B cell (primary cell): Measurements from ENCODE around the gene E2F6. TPM values are rescaled to one million over a fixed set of nuclear protein-coding genes. Genes with fewer than 3 reads are reported as not detected.
A peak's percentile ranks its signal among the peaks of the same experiment; 100 is the strongest.

Source experiments
- ATAC-seq: fragments of 200-7000 bp; cut with Tn5 transposase; one replicate; pipeline ENCODE4 v1.10.0; 2021; ENCODE audit warnings: low read depth, mild to moderate bottlenecking, moderate number of reproducible peaks, moderate library complexity
- CTCF ChIA-PET: fragments of 350-600 bp; sonication (Branson Sonifier 250); formaldehyde crosslinking; loops from one replicate; lab custom pipeline; 2021; ENCODE audit warnings: antibody characterized with exemption, inconsistent platforms; lab: Charles Lee
- POLR2A ChIA-PET: fragments of 350-600 bp; sonication (Branson Sonifier 250); formaldehyde crosslinking; loops from one replicate; lab custom pipeline; 2021; ENCODE audit warnings: antibody characterized with exemption; lab: Charles Lee
- DNase-seq: peaks from one replicate; pipeline ENCODE4 v3.0.0; 2013
- H2AFZ ChIP-seq: 2 replicates; pipeline ENCODE4 v1.6.1; 2012; ENCODE audit warnings: mild to moderate bottlenecking, low read depth, low read length; ENCODE audit not compliant: insufficient read depth, poor library complexity, severe bottlenecking
- H3K27ac ChIP-seq, 2 donors: 1 replicate in 1 of 2; 2 replicates in 1 of 2; pipeline ENCODE4 v1.5.1; 2012 to 2013; ENCODE audit warnings: low read length in 2 of 2, mild to moderate bottlenecking in 2 of 2, moderate library complexity in 1 of 2
- H3K27me3 ChIP-seq, 4 experiments: fragments of 200-600 bp in 1 of 4; sonication (generic) in 1 of 4; replicated peaks in 1 of 4; 1 replicate in 2 of 4; 2 replicates in 2 of 4; pipeline versions ENCODE4 v1.6.1 to v1.7.0; 2013 to 2016; ENCODE audit warnings: low read length in 3 of 4, mild to moderate bottlenecking in 2 of 4, mixed read lengths in 1 of 4, moderate library complexity in 1 of 4; ENCODE audit not compliant: insufficient read depth in 4 of 4, control insufficient read depth in 3 of 4; ENCODE audit errors: control extremely low read depth in 1 of 4
- H3K36me3 ChIP-seq, 2 experiments: replicated peaks in 1 of 2; 1 replicate in 1 of 2; 2 replicates in 1 of 2; pipeline versions ENCODE4 v1.6.1 to v1.7.1; 2013; ENCODE audit warnings: low read length in 1 of 2; ENCODE audit not compliant: insufficient read depth in 2 of 2, control insufficient read depth in 1 of 2; ENCODE audit errors: control extremely low read depth in 1 of 2, extremely low read depth in 1 of 2
- H3K4me1 ChIP-seq, 2 donors: fragments of 200-600 bp in 1 of 2; sonication (generic) in 1 of 2; 1 replicate in 1 of 2; 2 replicates in 1 of 2; pipeline versions ENCODE4 v1.5.1 to v1.6.1; 2013 to 2017; ENCODE audit warnings: low read length in 2 of 2; ENCODE audit not compliant: control insufficient read depth in 2 of 2, insufficient read depth in 2 of 2
- H3K4me2 ChIP-seq: replicated peaks from 2 replicates; pipeline ENCODE3; 2012; ENCODE audit warnings: mild to moderate bottlenecking, low read depth, low read length; ENCODE audit not compliant: poor library complexity, severe bottlenecking
- H3K4me3 ChIP-seq, 5 experiments: fragments of 200-600 bp in 1 of 5; sonication (generic) in 1 of 5; 1 replicate in 3 of 5; 2 replicates in 2 of 5; pipeline versions ENCODE4 v1.5.1 to v1.7.0; 2011 to 2016; ENCODE audit warnings: low read length in 4 of 5, mild to moderate bottlenecking in 4 of 5, low read depth in 2 of 5, control low read depth in 1 of 5, moderate library complexity in 1 of 5; ENCODE audit not compliant: insufficient read depth in 1 of 5; ENCODE audit errors: control extremely low read depth in 1 of 5, extremely low read depth in 1 of 5
- H3K79me2 ChIP-seq: fragments of 200-600 bp; sonication (generic); one replicate; pipeline ENCODE4 v1.6.0; 2016; ENCODE audit warnings: low read length; ENCODE audit not compliant: control insufficient read depth, insufficient read depth
- H3K9ac ChIP-seq: fragments of 200-600 bp; sonication (generic); 2 replicates; pipeline ENCODE4 v1.6.1; 2017; ENCODE audit warnings: mild to moderate bottlenecking, low read length, moderate library complexity
- H3K9me3 ChIP-seq, 3 donors: one replicate each; pipeline versions ENCODE4 v1.6.1 to v1.7.1; 2013; ENCODE audit warnings: low read length in 2 of 3; ENCODE audit not compliant: control insufficient read depth in 2 of 3, insufficient read depth in 1 of 3; ENCODE audit errors: control extremely low read depth in 1 of 3
- H4K20me1 ChIP-seq: 2 replicates; pipeline ENCODE4 v1.6.0; 2012; ENCODE audit warnings: mild to moderate bottlenecking, low read length; ENCODE audit not compliant: insufficient read depth, control insufficient read depth, poor library complexity, severe bottlenecking
- H3K27ac Mint-ChIP-seq: one replicate; pipeline ENCODE4 v1.8.0; 2021; ENCODE audit warnings: mixed read lengths
- H3K27me3 Mint-ChIP-seq: one replicate; pipeline ENCODE4 v1.8.0; 2021; ENCODE audit warnings: mixed read lengths
- H3K4me1 Mint-ChIP-seq: one replicate; pipeline ENCODE4 v1.8.0; 2021; ENCODE audit warnings: mixed read lengths
- H3K4me3 Mint-ChIP-seq: one replicate; pipeline ENCODE4 v1.8.0; 2021; ENCODE audit warnings: mixed read lengths
- H3K9me3 Mint-ChIP-seq: one replicate; pipeline ENCODE4 v1.8.0; 2022; ENCODE audit warnings: mixed read lengths; ENCODE audit not compliant: insufficient read depth
- EZH2 ChIP-seq: IDR thresholded peaks from 2 replicates; pipeline ENCODE4 v1.6.1; 2012; ENCODE audit warnings: borderline replicate concordance, low read depth, mild to moderate bottlenecking, moderate library complexity, low read length; ENCODE audit not compliant: insufficient read depth, poor library complexity, severe bottlenecking
- WGBS: methylation state at CpG from one replicate; pipeline ENCODE4 v1.1.5; 2013; ENCODE audit warnings: missing lambda C conversion rate; ENCODE audit not compliant: insufficient coverage; 5-methylcytosine and 5-hydroxymethylcytosine counted together
- intact Hi-C: fragments of 100-400 bp; cut with micrococcal nuclease; formaldehyde crosslinking; loops from one replicate; pipeline ENCODE4 v1.10.0; 2022
- polyA plus RNA-seq: library from polyadenylated mRNA; depleted of rRNA; stranded (reverse); fragments of >200 nt; gene quantifications from 2 replicates; pipeline ENCODE4 v1.2.3, GENCODE V29; 2012
- total RNA-seq, 2 donors: library from RNA; stranded (reverse); fragments of 120-200 nt in 1 of 2; gene quantifications; 1 replicate in 1 of 2; 2 replicates in 1 of 2; pipeline versions ENCODE4 v1.2.3 to v1.2.4, GENCODE V29; 2013 to 2022
- TF ChIP-seq, protein P1 (sequence below): fragments of 200-600 bp; IDR thresholded peaks from one replicate; pipeline ENCODE4 v1.8.0; 2022; ENCODE audit warnings: antibody characterized with exemption, mild to moderate bottlenecking

E2F6 gene
- total and polyA plus RNA-seq, 2 donors (not counting 1 experiment from before 2014, with no cell fraction given): 2.0 to 10.0 TPM

DNA sequence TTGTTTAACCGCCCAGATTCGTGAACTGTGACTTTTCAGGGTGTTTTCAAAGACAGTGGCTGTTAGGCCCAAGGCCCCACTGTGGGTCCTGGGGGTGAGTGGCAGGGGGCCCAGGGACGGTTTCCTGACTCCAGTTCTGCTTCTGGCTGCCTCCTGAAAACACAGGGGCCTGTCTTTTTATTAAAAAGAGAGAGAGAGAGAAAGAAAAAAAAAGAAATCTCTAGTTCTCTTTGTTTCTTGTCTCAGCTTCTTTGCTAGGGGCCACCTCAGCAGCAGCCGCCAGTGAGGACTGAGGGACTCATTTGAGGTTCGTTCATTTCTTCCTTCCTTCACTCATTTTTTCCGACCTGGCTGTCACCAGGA lies 15.4 kb upstream of the E2F6 start:
- Histone ChIP-seq H3K4me3 (no peak overlapping the region), H3K9me3 (peaks cover 0 to 14% (median 0%) of the 10 kb centered on the region in 3 donors), H3K27me3 (peaks cover 0 to 42% (median 12%) of the 10 kb centered on the region in 4 experiments), H3K9ac (no peak overlapping the region), H3K4me1 (peaks cover 8 to 16% of the 10 kb centered on the region in 2 donors), H3K79me2 (no peaks in the 10 kb centered on the region), H3K36me3 (no peaks in the 10 kb centered on the region), H3K4me2 (peak overlapping the region; percentile 73), H4K20me1 (no peaks in the 10 kb centered on the region), H3K27ac (no peak overlapping the region), H2AFZ (no peak overlapping the region)
- TF ChIP-seq EZH2: no peak
- TF ChIP-seq, protein P1, sequence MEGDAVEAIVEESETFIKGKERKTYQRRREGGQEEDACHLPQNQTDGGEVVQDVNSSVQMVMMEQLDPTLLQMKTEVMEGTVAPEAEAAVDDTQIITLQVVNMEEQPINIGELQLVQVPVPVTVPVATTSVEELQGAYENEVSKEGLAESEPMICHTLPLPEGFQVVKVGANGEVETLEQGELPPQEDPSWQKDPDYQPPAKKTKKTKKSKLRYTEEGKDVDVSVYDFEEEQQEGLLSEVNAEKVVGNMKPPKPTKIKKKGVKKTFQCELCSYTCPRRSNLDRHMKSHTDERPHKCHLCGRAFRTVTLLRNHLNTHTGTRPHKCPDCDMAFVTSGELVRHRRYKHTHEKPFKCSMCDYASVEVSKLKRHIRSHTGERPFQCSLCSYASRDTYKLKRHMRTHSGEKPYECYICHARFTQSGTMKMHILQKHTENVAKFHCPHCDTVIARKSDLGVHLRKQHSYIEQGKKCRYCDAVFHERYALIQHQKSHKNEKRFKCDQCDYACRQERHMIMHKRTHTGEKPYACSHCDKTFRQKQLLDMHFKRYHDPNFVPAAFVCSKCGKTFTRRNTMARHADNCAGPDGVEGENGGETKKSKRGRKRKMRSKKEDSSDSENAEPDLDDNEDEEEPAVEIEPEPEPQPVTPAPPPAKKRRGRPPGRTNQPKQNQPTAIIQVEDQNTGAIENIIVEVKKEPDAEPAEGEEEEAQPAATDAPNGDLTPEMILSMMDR: no peak
- H3K4me1 Mint-ChIP-seq: peaks cover 10% of the 10 kb centered on the region
- H3K27me3 Mint-ChIP-seq: peaks cover 50% of the 10 kb centered on the region
- CTCF ChIA-PET: interaction anchor here (0.9 to 1.6 kb wide), 4 partner anchors 10 to 350 kb away, joined by 3 to 5 read pairs (median 4); no protein-coding TSS in a partner anchor
- no peak for DNase-seq
- H3K4me3 Mint-ChIP-seq: peak overlapping the region; percentile 55
- no peak overlapping the region for H3K27ac Mint-ChIP-seq
- no peaks in the 10 kb centered on the region for H3K9me3 Mint-ChIP-seq
- POLR2A ChIA-PET: no interaction called here
- intact Hi-C loops: no loop called here
- 58% methylated on average over 6 of the region's 6 CpGs for whole genome bisulfite sequencing
- ATAC-seq: no peak

DNA sequence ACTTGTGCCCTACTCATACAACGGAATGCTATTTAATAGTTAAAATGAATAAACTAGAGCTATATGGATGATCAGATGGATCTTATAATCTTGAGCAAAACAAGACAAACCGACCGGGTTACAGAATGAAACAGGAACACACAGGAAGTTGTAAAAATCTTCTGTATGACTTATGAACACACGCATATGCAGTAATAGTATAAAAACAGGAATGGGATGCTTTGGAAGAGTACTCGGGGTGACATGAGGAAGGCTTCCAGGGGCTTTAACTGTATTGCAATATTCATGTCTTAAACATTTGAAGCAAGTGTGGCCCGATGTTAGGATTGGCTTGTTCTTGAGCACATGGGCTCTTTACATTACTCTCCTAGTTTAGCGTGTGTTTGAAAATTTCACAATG lies 14.9 kb upstream of the E2F6 start:
- Histone ChIP-seq H3K4me2 (no peak overlapping the region), H3K4me1 (peaks cover 8 to 16% of the 10 kb centered on the region in 2 donors), H4K20me1 (no peaks in the 10 kb centered on the region), H3K4me3 (no peak overlapping the region), H2AFZ (no peak overlapping the region), H3K27me3 (peaks cover 0 to 40% (median 10%) of the 10 kb centered on the region in 4 experiments), H3K27ac (no peak overlapping the region), H3K9ac (no peak overlapping the region), H3K36me3 (no peaks in the 10 kb centered on the region), H3K9me3 (peaks cover 0 to 14% (median 0%) of the 10 kb centered on the region in 3 donors), H3K79me2 (no peaks in the 10 kb centered on the region)
- 85% methylated on average over 3 of the region's 7 CpGs for WGBS
- peak overlapping the region; percentile 55 for H3K4me3 Mint-ChIP-seq
- no peaks in the 10 kb centered on the region for H3K9me3 Mint-ChIP-seq
- DNase-seq (no peak), ATAC-seq (no peak)
- TF ChIP-seq EZH2: no peak
- TF ChIP-seq, protein P1: no peak
- peaks cover 10% of the 10 kb centered on the region for H3K4me1 Mint-ChIP-seq
- POLR2A ChIA-PET: no interaction called here
- CTCF ChIA-PET: interaction anchor here (0.7 to 2.3 kb wide), 6 partner anchors 11 to 1526 kb away, joined by 3 to 12 read pairs (median 4); no protein-coding TSS in a partner anchor
- intact Hi-C loops: no loop called here
- H3K27ac Mint-ChIP-seq: no peak overlapping the region
- H3K27me3 Mint-ChIP-seq: peaks cover 49% of the 10 kb centered on the region
